IMR-90 (cell line): ENCODE results near the gene ANKFN1. TPM values are rescaled to one million over a fixed set of nuclear protein-coding genes. Genes with fewer than 3 reads are reported as not detected.

Experiments used
- ATAC-seq: fragments of 200-7000 bp; cut with Tn5 transposase; 2 replicates; pipeline ENCODE4 v1.9.1; 2020; ENCODE audit warnings: low read depth, mild to moderate bottlenecking, moderate library complexity
- BruUV-seq: library from RNA; stranded (reverse); fragments of 400-500 nt; replicated peaks from 2 replicates; lab custom pipeline; 2021; lab: Mats Ljungman, UMichigan
- CTCF ChIA-PET: fragments of 300-600 bp; formaldehyde crosslinking; extraction: SDS; loops from one replicate; lab custom pipeline; 2021; ENCODE audit warnings: antibody characterized with exemption; lab: Yijun Ruan, JAX
- POLR2A ChIA-PET: fragments of 300-600 bp; sonication (Branson Sonifier 250); formaldehyde crosslinking; loops from one replicate; lab custom pipeline; 2022; ENCODE audit warnings: antibody characterized with exemption; ENCODE audit not compliant: unreplicated experiment; lab: Charles Lee
- DNase-seq: peaks from one replicate; pipeline ENCODE4 v3.0.0; 2013
- H2AFZ ChIP-seq: replicated peaks from 2 replicates; pipeline ENCODE3; 2013; ENCODE audit warnings: low read length, mild to moderate bottlenecking; ENCODE audit not compliant: poor library complexity
- H2AK5ac ChIP-seq: 2 replicates; pipeline ENCODE4 v1.6.1; 2013; ENCODE audit warnings: low read depth, low read length, inconsistent platforms
- H2AK9ac ChIP-seq: replicated peaks from 2 replicates; pipeline ENCODE3; 2013; ENCODE audit warnings: mild to moderate bottlenecking, low read depth, low read length, moderate library complexity; ENCODE audit not compliant: poor library complexity
- H2BK120ac ChIP-seq: 2 replicates; pipeline ENCODE4 v1.6.1; 2013; ENCODE audit warnings: low read depth, low read length, inconsistent platforms
- H2BK15ac ChIP-seq: 3 replicates; pipeline ENCODE4 v1.6.1; 2013; ENCODE audit warnings: low read depth, low read length, inconsistent platforms
- H2BK20ac ChIP-seq: 2 replicates; pipeline ENCODE4 v1.6.1; 2013; ENCODE audit warnings: low read depth, mild to moderate bottlenecking, inconsistent platforms, low read length, moderate library complexity
- H2BK5ac ChIP-seq: 2 replicates; pipeline ENCODE4 v1.6.1; 2013; ENCODE audit warnings: mild to moderate bottlenecking, low read depth, low read length, inconsistent platforms; ENCODE audit not compliant: poor library complexity, severe bottlenecking
- H3K14ac ChIP-seq: replicated peaks from 2 replicates; pipeline ENCODE4 v1.6.1; 2013; ENCODE audit warnings: low read depth, low read length, inconsistent platforms
- H3K18ac ChIP-seq: 2 replicates; pipeline ENCODE4 v1.6.1; 2013; ENCODE audit warnings: low read depth, low read length, control low read depth
- H3K23ac ChIP-seq: 2 replicates; pipeline ENCODE4 v1.6.1; 2013; ENCODE audit warnings: low read depth, low read length, inconsistent platforms
- H3K27ac ChIP-seq: 2 replicates; pipeline ENCODE4 v1.5.1; 2013; ENCODE audit warnings: mild to moderate bottlenecking, control low read depth, low read length; ENCODE audit not compliant: insufficient read depth
- H3K27me3 ChIP-seq: 2 replicates; pipeline ENCODE4 v1.6.1; 2013; ENCODE audit warnings: low read length; ENCODE audit not compliant: control insufficient read depth, insufficient read depth
- H3K36me3 ChIP-seq: 2 replicates; pipeline ENCODE4 v1.6.1; 2013; ENCODE audit warnings: low read length, mixed read lengths; ENCODE audit not compliant: control insufficient read depth, insufficient read depth
- H3K4ac ChIP-seq: 2 replicates; pipeline ENCODE4 v1.6.1; 2013; ENCODE audit warnings: low read depth, low read length, inconsistent platforms
- H3K4me1 ChIP-seq: 2 replicates; pipeline ENCODE4 v1.6.1; 2013; ENCODE audit warnings: low read length, mixed read lengths; ENCODE audit not compliant: control insufficient read depth, insufficient read depth
- H3K4me2 ChIP-seq: 2 replicates; pipeline ENCODE4 v1.6.1; 2013; ENCODE audit warnings: low read depth, mild to moderate bottlenecking, control low read depth, low read length, moderate library complexity
- H3K4me3 ChIP-seq: 2 replicates; pipeline ENCODE4 v1.5.1; 2013; ENCODE audit warnings: low read depth, mild to moderate bottlenecking, control low read depth, low read length, moderate library complexity; ENCODE audit not compliant: insufficient read depth
- H3K56ac ChIP-seq: 2 replicates; pipeline ENCODE4 v1.6.1; 2013; ENCODE audit warnings: low read length, inconsistent platforms; ENCODE audit not compliant: insufficient read depth; ENCODE audit errors: extremely low read depth
- H3K79me1 ChIP-seq, 2 experiments: 2 replicates each; pipeline ENCODE4 v1.6.1; 2013; ENCODE audit warnings: low read length in 2 of 2, inconsistent platforms in 1 of 2, low read depth in 1 of 2
- H3K9ac ChIP-seq: 2 replicates; pipeline ENCODE4 v1.6.1; 2013; ENCODE audit warnings: low read depth, low read length, control low read depth
- H3K9me1 ChIP-seq: 2 replicates; pipeline ENCODE4 v1.6.1; 2013; ENCODE audit warnings: low read length, inconsistent platforms; ENCODE audit not compliant: insufficient read depth
- H3K9me3 ChIP-seq: 2 replicates; pipeline ENCODE4 v1.6.1; 2013; ENCODE audit warnings: low read length; ENCODE audit not compliant: control insufficient read depth, insufficient read depth
- H4K20me1 ChIP-seq: 2 replicates; pipeline ENCODE4 v1.6.1; 2013; ENCODE audit warnings: low read length, inconsistent platforms; ENCODE audit not compliant: insufficient read depth
- H4K5ac ChIP-seq: 2 replicates; pipeline ENCODE4 v1.6.1; 2013; ENCODE audit warnings: mild to moderate bottlenecking, low read depth, low read length, control low read depth
- H4K8ac ChIP-seq, 2 experiments: 2 replicates each; pipeline ENCODE4 v1.6.1; 2013; ENCODE audit warnings: low read depth in 2 of 2, low read length in 2 of 2, control low read depth in 1 of 2, inconsistent platforms in 1 of 2
- H4K91ac ChIP-seq: 2 replicates; pipeline ENCODE4 v1.6.1; 2013; ENCODE audit warnings: low read depth, low read length, inconsistent platforms; ENCODE audit not compliant: insufficient read depth
- CHD1 ChIP-seq: IDR thresholded peaks from 2 replicates; pipeline ENCODE4 v1.6.1; 2012; ENCODE audit warnings: low read depth, low read length, improper control_type of control experiment
- ELK1 ChIP-seq: fragments of 150-350 bp; IDR thresholded peaks from 2 replicates; pipeline ENCODE4 v1.6.1; 2016; ENCODE audit warnings: low read depth, mild to moderate bottlenecking, low read length, moderate library complexity, borderline replicate concordance
- MAFK ChIP-seq: IDR thresholded peaks from 2 replicates; pipeline ENCODE4 v1.6.1; 2012; ENCODE audit warnings: low read depth, low read length, improper control_type of control experiment
- NFE2L2 ChIP-seq: fragments of 150-350 bp; IDR thresholded peaks from 2 replicates; pipeline ENCODE4 v1.6.1; 2016; ENCODE audit warnings: low read depth, mild to moderate bottlenecking, low read length
- POLR2A ChIP-seq: IDR thresholded peaks from 2 replicates; pipeline ENCODE4 v1.6.1; 2012; ENCODE audit warnings: mild to moderate bottlenecking, low read depth, low read length
- RAD21 ChIP-seq: IDR thresholded peaks from 2 replicates; pipeline ENCODE4 v1.6.1; 2012; ENCODE audit warnings: low read length, improper control_type of control experiment
- RFX5 ChIP-seq: IDR thresholded peaks from 2 replicates; pipeline ENCODE4 v1.8.0; 2012; ENCODE audit warnings: low read depth, mild to moderate bottlenecking, low read length, moderate library complexity
- SMC3 ChIP-seq: fragments of 150-350 bp; IDR thresholded peaks from 2 replicates; pipeline ENCODE4 v1.6.1; 2016; ENCODE audit warnings: low read depth, mild to moderate bottlenecking, antibody characterized with exemption, low read length, moderate library complexity
- USF2 ChIP-seq: fragments of 150-350 bp; IDR thresholded peaks from 2 replicates; pipeline ENCODE4 v1.6.1; 2017; ENCODE audit warnings: mild to moderate bottlenecking, antibody characterized with exemption, low read length, low read depth
- whole genome bisulfite sequencing, 2 experiments: methylation state at CpG; one replicate each; pipeline versions ENCODE4 v1.1.5 to v1.1.7; 2013; ENCODE audit warnings: missing lambda C conversion rate in 2 of 2; ENCODE audit not compliant: insufficient read length in 1 of 2; ENCODE audit errors: extremely low coverage in 2 of 2; 5-methylcytosine and 5-hydroxymethylcytosine counted together
- dilution Hi-C: fragments of 300-500 bp; cut with HindIII; formaldehyde crosslinking; loops from one replicate; pipeline ENCODE4 v1.14.3; 2018; ENCODE audit warnings: low sequenced_read_pairs; ENCODE audit not compliant: unreplicated experiment
- in situ Hi-C: fragments of 300-500 bp; cut with MboI; formaldehyde crosslinking; loops from 3 replicates; pipeline ENCODE4 v1.14.3; 2019; ENCODE audit warnings: low sequenced_read_pairs, inconsistent platforms, mixed read lengths
- intact Hi-C: fragments of 100-400 bp; cut with micrococcal nuclease; formaldehyde crosslinking; loops from 2 replicates; pipeline ENCODE4 v1.10.0; 2022
- polyA plus RNA-seq, 3 experiments: library from polyadenylated mRNA; depleted of rRNA; stranded (reverse); fragments of >200 nt; gene quantifications; 2 replicates each; pipeline ENCODE4 v1.2.3, GENCODE V29; 2012; ENCODE audit warnings: low replicate concordance in 1 of 3
- total RNA-seq: library from RNA; depleted of rRNA; stranded (reverse); fragments of >200 nt; gene quantifications from 2 replicates; pipeline ENCODE4 v1.2.3, GENCODE V29; 2012

The ANKFN1 gene
- total and polyA plus RNA-seq, 2 of the 4 experiments (the other 2 are of a cell fraction) = not detected

GRCh38 chr17:56260376-56261002 lies 107.2 kb downstream of the ANKFN1 start:
- H4K5ac ChIP-seq = no peak overlapping the region
- POLR2A ChIA-PET = no interaction called here
- no peak overlapping the region for H2BK20ac ChIP-seq
- no peak overlapping the region for H2AFZ ChIP-seq
- no peak overlapping the region for H3K14ac ChIP-seq
- H3K23ac ChIP-seq = no peak overlapping the region
- H3K4me1 ChIP-seq = no peaks in the 10 kb centered on the region
- no peak overlapping the region for H4K91ac ChIP-seq
- no TSS peak for BruUV-seq
- TF ChIP-seq ELK1 (no peak), USF2 (no peak), POLR2A (no peak), MAFK (no peak), RAD21 (no peak), RFX5 (no peak), NFE2L2 (no peak), CHD1 (no peak), SMC3 (no peak)
- intact Hi-C loops = no loop called here
- H2AK9ac ChIP-seq = no peak overlapping the region
- H3K79me1 ChIP-seq = no peaks in the 10 kb centered on the region
- H3K36me3 ChIP-seq = no peaks in the 10 kb centered on the region
- ATAC-seq = no peak
- no peak overlapping the region for H3K9ac ChIP-seq
- no peak overlapping the region for H4K8ac ChIP-seq
- H3K4me3 ChIP-seq = no peak overlapping the region
- H2AK5ac ChIP-seq = no peak overlapping the region
- no peak overlapping the region for H3K56ac ChIP-seq
- no peak overlapping the region for H3K4me2 ChIP-seq
- no peak overlapping the region for H3K4ac ChIP-seq
- H3K27me3 ChIP-seq = no peaks in the 10 kb centered on the region
- WGBS, 2 experiments = no CpG with 5 or more reads among the region's 7 CpGs
- no peak for DNase-seq
- no peak overlapping the region for H2BK15ac ChIP-seq
- H2BK120ac ChIP-seq = no peak overlapping the region
- dilution Hi-C loops = no loop called here
- no peaks in the 10 kb centered on the region for H4K20me1 ChIP-seq
- H3K9me1 ChIP-seq = no peaks in the 10 kb centered on the region
- no peaks in the 10 kb centered on the region for H3K9me3 ChIP-seq
- H3K27ac ChIP-seq = no peak overlapping the region
- H2BK5ac ChIP-seq = no peak overlapping the region
- no peak overlapping the region for H3K18ac ChIP-seq
- in situ Hi-C loops = no loop called here
- CTCF ChIA-PET = no interaction called here
